ENCODE measurements around the gene SCRT2. TPM values are rescaled to one million over a fixed set of nuclear protein-coding genes. Genes with fewer than 3 reads are reported as not detected.

The SCRT2 gene
- total and polyA plus RNA-seq, 2 of the 8 experiments (the other 6 are each of a cell fraction or from before 2014, with no cell fraction given): 0.12 to 0.34 TPM

DNA sequence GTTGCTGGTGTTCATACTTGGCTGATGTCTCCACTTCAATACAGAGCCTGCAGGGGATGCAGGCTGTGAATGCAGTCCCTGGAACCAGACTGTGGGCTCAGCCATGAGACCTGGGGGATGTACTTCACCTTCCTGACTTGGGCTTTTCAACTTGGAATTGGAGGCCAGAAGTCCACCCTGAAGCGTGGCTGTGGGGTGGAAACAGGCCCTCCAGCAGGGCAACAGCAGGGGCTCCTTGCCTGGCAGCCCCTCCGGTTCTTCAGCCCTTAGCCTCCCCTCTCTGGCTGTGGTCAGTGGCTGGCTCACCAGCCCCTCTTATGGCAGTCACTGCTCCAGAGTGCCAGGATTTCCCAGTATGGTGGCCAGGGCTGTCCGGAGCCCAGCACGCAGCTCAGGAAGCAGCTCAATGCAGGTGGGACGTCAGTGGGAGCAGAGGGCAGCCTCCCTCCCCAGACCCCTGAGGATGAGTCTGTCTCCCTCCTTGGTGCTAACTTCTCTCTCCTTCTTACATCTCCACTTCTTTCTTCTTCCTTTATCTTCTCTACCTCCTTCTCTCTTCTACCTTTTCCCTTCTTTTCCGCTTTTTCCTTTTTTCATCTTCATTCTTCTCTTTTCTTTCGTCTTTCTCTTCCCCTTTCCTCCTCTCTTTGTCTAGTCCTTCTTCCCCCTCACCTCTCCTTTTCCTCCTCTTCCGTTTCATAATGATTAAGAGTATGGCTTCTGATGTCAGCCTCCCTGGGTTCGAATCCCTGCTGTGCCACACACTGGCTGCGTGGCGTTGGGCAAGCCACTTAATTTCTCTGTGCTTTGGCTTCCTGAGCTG lies 47.4 kb upstream of the SCRT2 start:
- Histone ChIP-seq H3K27me3 (replicated peaks in 1 of 4; ENCODE audit: control insufficient read depth in 3 of 4, extremely low read depth in 1 of 4, insufficient read depth in 3 of 4, low read length in 3 of 4) (peaks cover 0 to 9% (median 4%) of the 10 kb centered on the region in 4 experiments; a peak in 5 of 7 replicates), H4K8ac (ENCODE audit: extremely low read depth, insufficient read depth, low read length) (no peak overlapping the region), H3K56ac (replicated peaks; ENCODE audit: insufficient read length, low read depth, low read length) (no peak overlapping the region), H3K4me1 (replicated peaks in 1 of 4; ENCODE audit: control insufficient read depth in 3 of 4, insufficient read depth in 4 of 4, low read length in 3 of 4) (no peaks in the 10 kb centered on the region; a peak in 2 of 7 replicates), H3K4me3 (ENCODE audit: extremely low read depth in 1 of 4, insufficient read depth in 2 of 4, low read depth in 3 of 4, low read length in 4 of 4) (no peak overlapping the region), H3K27ac (ENCODE audit: low read depth, low read length) (no peak overlapping the region), H3K4ac (replicated peaks; ENCODE audit: insufficient read length, low read depth, low read length) (no peak overlapping the region), H3K36me3 (ENCODE audit: control insufficient read depth in 2 of 4, insufficient read depth in 4 of 4, low read length in 3 of 4) (no peaks in the 10 kb centered on the region), H4K5ac (ENCODE audit: insufficient read length, low read depth, low read length) (no peak overlapping the region), H3K4me2 (ENCODE audit: insufficient read depth in 1 of 2, low read depth in 2 of 2, low read length in 2 of 2) (no peak overlapping the region), H3K79me1 (ENCODE audit: low read depth, low read length) (no peaks in the 10 kb centered on the region), H3K9me3 (ENCODE audit: insufficient read depth in 2 of 2, low read depth in 1 of 2, low read length in 1 of 2) (no peaks in the 10 kb centered on the region), H3K9ac (replicated peaks in 1 of 4; ENCODE audit: extremely low read depth in 1 of 4, low read depth in 3 of 4, low read length in 3 of 4) (no peak overlapping the region), H3K23me2 (ENCODE audit: low read depth, low read length) (no peaks in the 10 kb centered on the region), H2BK5ac (ENCODE audit: low read depth, low read length) (no peak overlapping the region), H2AFZ (ENCODE audit: low read length) (no peak overlapping the region), H4K91ac (replicated peaks; ENCODE audit: insufficient read length, low read length) (no peak overlapping the region), H3K18ac (ENCODE audit: extremely low read depth, low read length) (no peak overlapping the region), H2BK12ac (ENCODE audit: low read depth, low read length) (no peak overlapping the region), H3K14ac (ENCODE audit: insufficient read length) (no peak overlapping the region), H2BK120ac (replicated peaks; ENCODE audit: low read depth, low read length) (no peak overlapping the region), H3K23ac (ENCODE audit: insufficient read length) (no peak overlapping the region), H2BK15ac (ENCODE audit: low read length) (no peak overlapping the region), H3K79me2 (ENCODE audit: control insufficient read depth in 1 of 2, insufficient read depth in 2 of 2, low read length in 2 of 2) (no peaks in the 10 kb centered on the region), H2BK20ac (ENCODE audit: low read length) (no peak overlapping the region), H2AK5ac (ENCODE audit: low read depth, low read length) (no peak overlapping the region; the same call in 1 of the 2 replicates), H4K20me1 (replicated peaks in 1 of 2; ENCODE audit: control insufficient read depth in 1 of 2, insufficient read depth in 2 of 2, low read length in 2 of 2) (no peaks in the 10 kb centered on the region)
- WGBS, 2 experiments (ENCODE audit: extremely low coverage in 1 of 2, insufficient coverage in 1 of 2, insufficient read length in 1 of 2, insufficient replicate concordance in 2 of 2, low coverage in 1 of 2, low lambda C conversion rate in 2 of 2, missing lambda C conversion rate in 1 of 2): 81 to 100% methylated on average over 2 to 11 of the region's 11 CpGs
- ChIA-PET POLR2A (ENCODE audit: partially characterized antibody) (interaction anchor here (0.7 to 1.4 kb wide), 2 partner anchors 11 to 55 kb away, joined by 3 read pairs; no protein-coding TSS in a partner anchor), CTCF (ENCODE audit: partially characterized antibody) (interaction anchor here (0.6 to 3.2 kb wide), 10 partner anchors 9 to 158 kb away, joined by 3 to 17 read pairs (median 4); no protein-coding TSS in a partner anchor)
- FAIRE-seq (no peak), DNase-seq (ENCODE audit: low read depth in 1 of 2, low spot score in 2 of 2) (no peak)
- no peak for TF ChIP-seq TAF7 (optimal IDR thresholded peaks at IDR 0.05; ENCODE audit: borderline replicate concordance, low read depth, low read length)
- no peak for TF ChIP-seq BACH1 (IDR thresholded peaks at IDR 0.05; ENCODE audit: low read length)
